ENCODE data around the gene SQSTM1. TPM values are rescaled to one million over a fixed set of nuclear protein-coding genes. Genes with fewer than 3 reads are reported as not detected.
A peak's percentile ranks its signal among the peaks of the same experiment; 100 is the strongest.

The SQSTM1 gene
- total and polyA plus RNA-seq, 4 donors = 298 to 568 (median 372) TPM

- DNase-seq (no peak), ATAC-seq (ENCODE audit: insufficient read depth, low FRiP score) (no peak)
- no peak for TF ChIP-seq CTCF (IDR thresholded peaks at IDR 0.05; ENCODE audit: control extremely low read depth, extremely low read depth)
- WGBS, 2 donors = 51 to 68% methylated on average over 3 of the region's 3 CpGs
- no peak overlapping the region for H3K9ac ChIP-seq (ENCODE audit: insufficient read depth in 1 of 2, low read length in 2 of 2)
- no peaks in the 10 kb centered on the region for H3K27me3 ChIP-seq (ENCODE audit: control insufficient read depth in 3 of 3, insufficient read depth in 3 of 3, low read length in 2 of 3)
- H3K4me3 ChIP-seq = peak overlapping the region; percentile 46
- H3K36me3 ChIP-seq (ENCODE audit: control insufficient read depth in 4 of 4, insufficient read depth in 4 of 4, low read length in 4 of 4) = peaks cover 13 to 41% (median 23%) of the 10 kb centered on the region in 4 donors
- H3K27ac ChIP-seq (ENCODE audit: low read depth in 1 of 2, low read length in 1 of 2) = peak overlapping the region in 1 of 2 donors; percentile 28
- peaks cover 5 to 42% (median 12%) of the 10 kb centered on the region in 5 donors for H3K4me1 ChIP-seq (ENCODE audit: control insufficient read depth in 5 of 5, insufficient read depth in 5 of 5, low read length in 5 of 5)
- no peaks in the 10 kb centered on the region for H3K9me3 ChIP-seq (ENCODE audit: control insufficient read depth in 4 of 4, insufficient read depth in 3 of 4, low read length in 3 of 4)
Observed at GRCh38 chr5:179822059-179822432, 1.3 kb downstream of the SQSTM1 start.

GRCh38 chr5:179822444-179822990 lies 1.8 kb downstream of the SQSTM1 start:
- H3K9ac ChIP-seq (ENCODE audit: insufficient read depth in 1 of 2, low read length in 2 of 2) = no peak overlapping the region
- DNase-seq (no peak), ATAC-seq (ENCODE audit: insufficient read depth, low FRiP score) (no peak)
- no peak for TF ChIP-seq CTCF (IDR thresholded peaks at IDR 0.05; ENCODE audit: control extremely low read depth, extremely low read depth)
- H3K4me3 ChIP-seq = peak overlapping the region; percentile 46
- peaks cover 14 to 41% (median 24%) of the 10 kb centered on the region in 4 donors for H3K36me3 ChIP-seq (ENCODE audit: control insufficient read depth in 4 of 4, insufficient read depth in 4 of 4, low read length in 4 of 4)
- H3K9me3 ChIP-seq (ENCODE audit: control insufficient read depth in 4 of 4, insufficient read depth in 3 of 4, low read length in 3 of 4) = no peaks in the 10 kb centered on the region
- H3K27me3 ChIP-seq (ENCODE audit: control insufficient read depth in 3 of 3, insufficient read depth in 3 of 3, low read length in 2 of 3) = no peaks in the 10 kb centered on the region
- WGBS, 2 donors = 56 to 84% methylated on average over 8 of the region's 8 CpGs
- peaks cover 5 to 38% (median 12%) of the 10 kb centered on the region in 5 donors for H3K4me1 ChIP-seq (ENCODE audit: control insufficient read depth in 5 of 5, insufficient read depth in 5 of 5, low read length in 5 of 5)
- H3K27ac ChIP-seq (ENCODE audit: low read depth in 1 of 2, low read length in 1 of 2) = peak overlapping the region; percentile 28 to 37

- ATAC-seq (ENCODE audit: insufficient read depth, low FRiP score) = no peak
- no peak overlapping the region for H3K4me3 ChIP-seq
- TF ChIP-seq CTCF (IDR thresholded peaks at IDR 0.05; ENCODE audit: control extremely low read depth, extremely low read depth) = no peak
- peaks cover 5 to 30% (median 12%) of the 10 kb centered on the region in 5 donors for H3K4me1 ChIP-seq (ENCODE audit: control insufficient read depth in 5 of 5, insufficient read depth in 5 of 5, low read length in 5 of 5)
- DNase-seq = no peak
- WGBS, 2 donors = 90 to 94% methylated on average over 22 of the region's 22 CpGs
- no peak overlapping the region for H3K27ac ChIP-seq (ENCODE audit: low read depth in 1 of 2, low read length in 1 of 2)
- H3K9me3 ChIP-seq (ENCODE audit: control insufficient read depth in 4 of 4, insufficient read depth in 3 of 4, low read length in 3 of 4) = no peaks in the 10 kb centered on the region
- H3K9ac ChIP-seq (ENCODE audit: insufficient read depth in 1 of 2, low read length in 2 of 2) = no peak overlapping the region
- H3K27me3 ChIP-seq (ENCODE audit: control insufficient read depth in 3 of 3, insufficient read depth in 3 of 3, low read length in 2 of 3) = no peaks in the 10 kb centered on the region
- peaks cover 18 to 50% (median 30%) of the 10 kb centered on the region in 4 donors for H3K36me3 ChIP-seq (ENCODE audit: control insufficient read depth in 4 of 4, insufficient read depth in 4 of 4, low read length in 4 of 4)
Observed at GRCh38 chr5:179823937-179824744, 3.4 kb downstream of the SQSTM1 start.
